HepG2 (cell line): ENCODE data around the gene DRC7. TPM values are rescaled to one million over a fixed set of nuclear protein-coding genes. Genes with fewer than 3 reads are reported as not detected.

Source experiments
- CHD4 ChIP-seq: fragments of 200-600 bp; sonication (generic); IDR thresholded peaks from 2 replicates; pipeline ENCODE4 v1.7.0; 2017; ENCODE audit warnings: mild to moderate bottlenecking, low read length, borderline replicate concordance
- DNMT1 ChIP-seq: sonication (generic); formaldehyde crosslinking; IDR thresholded peaks from 2 replicates; pipeline ENCODE4 v1.5.1; 2020; ENCODE audit warnings: mild to moderate bottlenecking, missing genetic modification reagents
- ERF ChIP-seq: IDR thresholded peaks from 2 replicates; pipeline ENCODE4 v1.6.1; 2018; ENCODE audit warnings: missing biosample characterization, missing genetic modification reagents
- ETV5 ChIP-seq: IDR thresholded peaks from 2 replicates; pipeline ENCODE4 v1.6.1; 2018; ENCODE audit warnings: missing biosample characterization, missing genetic modification reagents, inconsistent platforms, borderline replicate concordance
- HOXD1 ChIP-seq: sonication (generic); formaldehyde crosslinking; IDR thresholded peaks from 2 replicates; pipeline ENCODE4 v1.5.0; 2020; ENCODE audit warnings: missing genetic modification reagents
- RBAK ChIP-seq: sonication (generic); formaldehyde crosslinking; IDR thresholded peaks from 2 replicates; pipeline ENCODE4 v1.5.1; 2020; ENCODE audit warnings: mild to moderate bottlenecking, missing genetic modification reagents
- SAP130 ChIP-seq: IDR thresholded peaks from 2 replicates; pipeline ENCODE4 v1.6.1; 2016; ENCODE audit warnings: low read depth
- SYNCRIP ChIP-seq: fragments of 200-400 bp; formaldehyde crosslinking; IDR thresholded peaks from 2 replicates; pipeline ENCODE4 v1.6.1; 2018; ENCODE audit warnings: mild to moderate bottlenecking, low read depth, low read length; ENCODE audit not compliant: insufficient read depth
- TARDBP ChIP-seq: sonication (generic); formaldehyde crosslinking; IDR thresholded peaks from 2 replicates; pipeline ENCODE4 v1.8.0; 2022; ENCODE audit warnings: mild to moderate bottlenecking, missing genetic modification reagents
- polyA plus RNA-seq, 8 experiments: library from polyadenylated mRNA; depleted of rRNA in 3 of 8; stranded (reverse) in 7 of 8; unstranded in 1 of 8; fragments of >200 nt; fragmentation: Illumina TruSeq in 4 of 8; extraction: Trizol in 4 of 8; gene quantifications; 2 replicates each; pipeline versions ENCODE4 v1.2.1 to v1.2.3, GENCODE V29; 2011 to 2016; ENCODE audit warnings: low read depth in 4 of 8, missing spikeins in 1 of 8, mixed read lengths in 1 of 8; ENCODE audit not compliant: insufficient read depth in 1 of 8
- total RNA-seq, 5 experiments: library from RNA; depleted of rRNA; stranded (reverse); fragments of >200 nt; fragmentation: Illumina TruSeq; extraction: Trizol; gene quantifications; 2 replicates each; pipeline ENCODE4 v1.2.3, GENCODE V29; 2016; ENCODE audit warnings: low read depth in 1 of 5
- TF ChIP-seq, protein P1 (sequence below): sonication (generic); IDR thresholded peaks from 2 replicates; pipeline ENCODE4 v1.6.1; 2016; ENCODE audit warnings: low read depth, borderline replicate concordance
- TF ChIP-seq, protein P2 (sequence below): sonication (generic); formaldehyde crosslinking; IDR thresholded peaks from 2 replicates; pipeline ENCODE4 v1.4.0; 2020; ENCODE audit warnings: mild to moderate bottlenecking, missing genetic modification reagents
- TF ChIP-seq, protein P3 (sequence below): sonication (generic); formaldehyde crosslinking; IDR thresholded peaks from 2 replicates; pipeline ENCODE4 v1.4.0; 2020; ENCODE audit warnings: missing genetic modification reagents
- TF ChIP-seq, protein P4 (sequence below): fragments of 450-650 bp; IDR thresholded peaks from 2 replicates; pipeline ENCODE4 v1.6.1; 2017
- TF ChIP-seq, protein P5 (sequence below): sonication (generic); formaldehyde crosslinking; conservative IDR thresholded peaks from 2 replicates; pipeline ENCODE4 v1.4.0; 2020; ENCODE audit warnings: missing genetic modification reagents
- TF ChIP-seq, protein P6 (sequence below): sonication (generic); formaldehyde crosslinking; IDR thresholded peaks from 2 replicates; pipeline ENCODE4 v1.5.1; 2020; ENCODE audit warnings: mild to moderate bottlenecking, missing genetic modification reagents, moderate library complexity
- TF ChIP-seq, protein P7 (sequence below), 2 experiments: sonication (generic) in 1 of 2; formaldehyde crosslinking in 1 of 2; IDR thresholded peaks; 2 replicates each; pipeline versions ENCODE4 v1.4.0 to v1.6.1; 2018 to 2020; ENCODE audit warnings: missing genetic modification reagents in 2 of 2, borderline replicate concordance in 1 of 2, low read depth in 1 of 2, mild to moderate bottlenecking in 1 of 2, missing biosample characterization in 1 of 2

DRC7 gene
- total and polyA plus RNA-seq, 2 of the 13 experiments (the other 11 are each of a cell fraction or from before 2014, with no cell fraction given): 2.7 to 3.4 TPM

DNA sequence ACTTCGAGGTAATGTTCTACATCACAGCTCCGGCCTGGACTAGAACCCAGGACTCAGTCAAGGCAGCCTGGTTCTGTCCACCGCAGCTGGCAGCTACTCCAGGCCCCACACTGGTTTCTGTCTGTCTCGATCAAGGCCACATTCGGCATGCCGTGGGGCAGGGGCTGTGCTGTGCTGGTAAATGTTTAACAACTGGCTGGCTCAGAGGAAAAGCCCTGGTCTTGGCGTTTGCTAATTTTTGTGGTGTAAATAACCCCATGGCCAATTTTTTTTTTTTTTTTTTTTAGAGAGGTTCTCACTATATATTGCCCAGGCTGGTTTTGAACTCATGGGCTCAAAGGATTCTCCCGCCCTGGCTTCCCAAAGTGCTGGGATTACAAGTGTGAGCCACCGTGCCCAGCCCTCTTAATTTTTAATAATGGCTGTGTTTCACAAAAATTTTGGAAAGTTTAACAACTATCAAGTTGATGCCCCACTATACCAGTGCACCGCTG is 328 bp upstream of the DRC7 start (continued):
- TF ChIP-seq, protein P1, sequence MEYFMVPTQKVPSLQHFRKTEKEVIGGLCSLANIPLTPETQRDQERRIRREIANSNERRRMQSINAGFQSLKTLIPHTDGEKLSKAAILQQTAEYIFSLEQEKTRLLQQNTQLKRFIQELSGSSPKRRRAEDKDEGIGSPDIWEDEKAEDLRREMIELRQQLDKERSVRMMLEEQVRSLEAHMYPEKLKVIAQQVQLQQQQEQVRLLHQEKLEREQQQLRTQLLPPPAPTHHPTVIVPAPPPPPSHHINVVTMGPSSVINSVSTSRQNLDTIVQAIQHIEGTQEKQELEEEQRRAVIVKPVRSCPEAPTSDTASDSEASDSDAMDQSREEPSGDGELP: peak; percentile 77; the same call in 1 of the 2 replicates
- TF ChIP-seq SAP130 (peak; percentile 83), HOXD1 (CRISPR knock-in tag) (no peak), CHD4 (0 out of 2 replicates have a peak, but pooled peaks have one; percentile 54), RBAK (CRISPR knock-in tag) (0 out of 2 replicates have a peak, but pooled peaks have one; percentile 52), SYNCRIP (no peak), DNMT1 (CRISPR knock-in tag) (no peak), ETV5 (no peak), TARDBP (peak; percentile 34; the same call in 1 of the 2 replicates), ERF (peak; percentile 30; the same call in 1 of the 2 replicates)
- TF ChIP-seq, protein P2, sequence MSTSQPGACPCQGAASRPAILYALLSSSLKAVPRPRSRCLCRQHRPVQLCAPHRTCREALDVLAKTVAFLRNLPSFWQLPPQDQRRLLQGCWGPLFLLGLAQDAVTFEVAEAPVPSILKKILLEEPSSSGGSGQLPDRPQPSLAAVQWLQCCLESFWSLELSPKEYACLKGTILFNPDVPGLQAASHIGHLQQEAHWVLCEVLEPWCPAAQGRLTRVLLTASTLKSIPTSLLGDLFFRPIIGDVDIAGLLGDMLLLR: 0 out of 2 replicates have a peak, but pooled peaks have one; percentile 68
- TF ChIP-seq, protein P3, sequence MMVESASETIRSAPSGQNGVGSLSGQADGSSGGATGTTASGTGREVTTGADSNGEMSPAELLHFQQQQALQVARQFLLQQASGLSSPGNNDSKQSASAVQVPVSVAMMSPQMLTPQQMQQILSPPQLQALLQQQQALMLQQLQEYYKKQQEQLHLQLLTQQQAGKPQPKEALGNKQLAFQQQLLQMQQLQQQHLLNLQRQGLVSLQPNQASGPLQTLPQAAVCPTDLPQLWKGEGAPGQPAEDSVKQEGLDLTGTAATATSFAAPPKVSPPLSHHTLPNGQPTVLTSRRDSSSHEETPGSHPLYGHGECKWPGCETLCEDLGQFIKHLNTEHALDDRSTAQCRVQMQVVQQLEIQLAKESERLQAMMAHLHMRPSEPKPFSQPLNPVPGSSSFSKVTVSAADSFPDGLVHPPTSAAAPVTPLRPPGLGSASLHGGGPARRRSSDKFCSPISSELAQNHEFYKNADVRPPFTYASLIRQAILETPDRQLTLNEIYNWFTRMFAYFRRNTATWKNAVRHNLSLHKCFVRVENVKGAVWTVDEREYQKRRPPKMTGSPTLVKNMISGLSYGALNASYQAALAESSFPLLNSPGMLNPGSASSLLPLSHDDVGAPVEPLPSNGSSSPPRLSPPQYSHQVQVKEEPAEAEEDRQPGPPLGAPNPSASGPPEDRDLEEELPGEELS: peak; percentile 75; the same call in 1 of the 2 replicates
- TF ChIP-seq, protein P4, sequence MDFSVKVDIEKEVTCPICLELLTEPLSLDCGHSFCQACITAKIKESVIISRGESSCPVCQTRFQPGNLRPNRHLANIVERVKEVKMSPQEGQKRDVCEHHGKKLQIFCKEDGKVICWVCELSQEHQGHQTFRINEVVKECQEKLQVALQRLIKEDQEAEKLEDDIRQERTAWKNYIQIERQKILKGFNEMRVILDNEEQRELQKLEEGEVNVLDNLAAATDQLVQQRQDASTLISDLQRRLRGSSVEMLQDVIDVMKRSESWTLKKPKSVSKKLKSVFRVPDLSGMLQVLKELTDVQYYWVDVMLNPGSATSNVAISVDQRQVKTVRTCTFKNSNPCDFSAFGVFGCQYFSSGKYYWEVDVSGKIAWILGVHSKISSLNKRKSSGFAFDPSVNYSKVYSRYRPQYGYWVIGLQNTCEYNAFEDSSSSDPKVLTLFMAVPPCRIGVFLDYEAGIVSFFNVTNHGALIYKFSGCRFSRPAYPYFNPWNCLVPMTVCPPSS: no peak
- TF ChIP-seq, protein P5, sequence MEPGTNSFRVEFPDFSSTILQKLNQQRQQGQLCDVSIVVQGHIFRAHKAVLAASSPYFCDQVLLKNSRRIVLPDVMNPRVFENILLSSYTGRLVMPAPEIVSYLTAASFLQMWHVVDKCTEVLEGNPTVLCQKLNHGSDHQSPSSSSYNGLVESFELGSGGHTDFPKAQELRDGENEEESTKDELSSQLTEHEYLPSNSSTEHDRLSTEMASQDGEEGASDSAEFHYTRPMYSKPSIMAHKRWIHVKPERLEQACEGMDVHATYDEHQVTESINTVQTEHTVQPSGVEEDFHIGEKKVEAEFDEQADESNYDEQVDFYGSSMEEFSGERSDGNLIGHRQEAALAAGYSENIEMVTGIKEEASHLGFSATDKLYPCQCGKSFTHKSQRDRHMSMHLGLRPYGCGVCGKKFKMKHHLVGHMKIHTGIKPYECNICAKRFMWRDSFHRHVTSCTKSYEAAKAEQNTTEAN: 0 out of 2 replicates have a peak, but pooled peaks have one; percentile 31
- TF ChIP-seq, protein P6, sequence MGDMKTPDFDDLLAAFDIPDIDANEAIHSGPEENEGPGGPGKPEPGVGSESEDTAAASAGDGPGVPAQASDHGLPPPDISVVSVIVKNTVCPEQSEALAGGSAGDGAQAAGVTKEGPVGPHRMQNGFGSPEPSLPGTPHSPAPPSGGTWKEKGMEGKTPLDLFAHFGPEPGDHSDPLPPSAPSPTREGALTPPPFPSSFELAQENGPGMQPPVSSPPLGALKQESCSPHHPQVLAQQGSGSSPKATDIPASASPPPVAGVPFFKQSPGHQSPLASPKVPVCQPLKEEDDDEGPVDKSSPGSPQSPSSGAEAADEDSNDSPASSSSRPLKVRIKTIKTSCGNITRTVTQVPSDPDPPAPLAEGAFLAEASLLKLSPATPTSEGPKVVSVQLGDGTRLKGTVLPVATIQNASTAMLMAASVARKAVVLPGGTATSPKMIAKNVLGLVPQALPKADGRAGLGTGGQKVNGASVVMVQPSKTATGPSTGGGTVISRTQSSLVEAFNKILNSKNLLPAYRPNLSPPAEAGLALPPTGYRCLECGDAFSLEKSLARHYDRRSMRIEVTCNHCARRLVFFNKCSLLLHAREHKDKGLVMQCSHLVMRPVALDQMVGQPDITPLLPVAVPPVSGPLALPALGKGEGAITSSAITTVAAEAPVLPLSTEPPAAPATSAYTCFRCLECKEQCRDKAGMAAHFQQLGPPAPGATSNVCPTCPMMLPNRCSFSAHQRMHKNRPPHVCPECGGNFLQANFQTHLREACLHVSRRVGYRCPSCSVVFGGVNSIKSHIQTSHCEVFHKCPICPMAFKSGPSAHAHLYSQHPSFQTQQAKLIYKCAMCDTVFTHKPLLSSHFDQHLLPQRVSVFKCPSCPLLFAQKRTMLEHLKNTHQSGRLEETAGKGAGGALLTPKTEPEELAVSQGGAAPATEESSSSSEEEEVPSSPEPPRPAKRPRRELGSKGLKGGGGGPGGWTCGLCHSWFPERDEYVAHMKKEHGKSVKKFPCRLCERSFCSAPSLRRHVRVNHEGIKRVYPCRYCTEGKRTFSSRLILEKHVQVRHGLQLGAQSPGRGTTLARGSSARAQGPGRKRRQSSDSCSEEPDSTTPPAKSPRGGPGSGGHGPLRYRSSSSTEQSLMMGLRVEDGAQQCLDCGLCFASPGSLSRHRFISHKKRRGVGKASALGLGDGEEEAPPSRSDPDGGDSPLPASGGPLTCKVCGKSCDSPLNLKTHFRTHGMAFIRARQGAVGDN (CRISPR knock-in tag): peak; percentile 69
- TF ChIP-seq, protein P7, sequence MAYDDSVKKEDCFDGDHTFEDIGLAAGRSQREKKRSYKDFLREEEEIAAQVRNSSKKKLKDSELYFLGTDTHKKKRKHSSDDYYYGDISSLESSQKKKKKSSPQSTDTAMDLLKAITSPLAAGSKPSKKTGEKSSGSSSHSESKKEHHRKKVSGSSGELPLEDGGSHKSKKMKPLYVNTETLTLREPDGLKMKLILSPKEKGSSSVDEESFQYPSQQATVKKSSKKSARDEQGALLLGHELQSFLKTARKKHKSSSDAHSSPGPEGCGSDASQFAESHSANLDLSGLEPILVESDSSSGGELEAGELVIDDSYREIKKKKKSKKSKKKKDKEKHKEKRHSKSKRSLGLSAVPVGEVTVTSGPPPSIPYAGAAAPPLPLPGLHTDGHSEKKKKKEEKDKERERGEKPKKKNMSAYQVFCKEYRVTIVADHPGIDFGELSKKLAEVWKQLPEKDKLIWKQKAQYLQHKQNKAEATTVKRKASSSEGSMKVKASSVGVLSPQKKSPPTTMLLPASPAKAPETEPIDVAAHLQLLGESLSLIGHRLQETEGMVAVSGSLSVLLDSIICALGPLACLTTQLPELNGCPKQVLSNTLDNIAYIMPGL (CRISPR knock-in tag; IDR thresholded peaks at IDR 0.05; ENCODE audit: borderline replicate concordance in 1 of 2, low read depth in 1 of 2): peak in 1 of 2 experiments; percentile 26; a peak in 1 of 4 replicates
